Hematopoietic multipotent progenitor cell treated with erythropoietin and hydrocortisone succinate and interleukin-3 and kit ligand, for 8 days (in vitro differentiated cells): ENCODE data around the gene GAPVD1.

ENCODE experiments used
- DNase-seq: peaks from one replicate; pipeline ENCODE4 v3.0.0-alpha.2; 2015

The GAPVD1 gene

DNA sequence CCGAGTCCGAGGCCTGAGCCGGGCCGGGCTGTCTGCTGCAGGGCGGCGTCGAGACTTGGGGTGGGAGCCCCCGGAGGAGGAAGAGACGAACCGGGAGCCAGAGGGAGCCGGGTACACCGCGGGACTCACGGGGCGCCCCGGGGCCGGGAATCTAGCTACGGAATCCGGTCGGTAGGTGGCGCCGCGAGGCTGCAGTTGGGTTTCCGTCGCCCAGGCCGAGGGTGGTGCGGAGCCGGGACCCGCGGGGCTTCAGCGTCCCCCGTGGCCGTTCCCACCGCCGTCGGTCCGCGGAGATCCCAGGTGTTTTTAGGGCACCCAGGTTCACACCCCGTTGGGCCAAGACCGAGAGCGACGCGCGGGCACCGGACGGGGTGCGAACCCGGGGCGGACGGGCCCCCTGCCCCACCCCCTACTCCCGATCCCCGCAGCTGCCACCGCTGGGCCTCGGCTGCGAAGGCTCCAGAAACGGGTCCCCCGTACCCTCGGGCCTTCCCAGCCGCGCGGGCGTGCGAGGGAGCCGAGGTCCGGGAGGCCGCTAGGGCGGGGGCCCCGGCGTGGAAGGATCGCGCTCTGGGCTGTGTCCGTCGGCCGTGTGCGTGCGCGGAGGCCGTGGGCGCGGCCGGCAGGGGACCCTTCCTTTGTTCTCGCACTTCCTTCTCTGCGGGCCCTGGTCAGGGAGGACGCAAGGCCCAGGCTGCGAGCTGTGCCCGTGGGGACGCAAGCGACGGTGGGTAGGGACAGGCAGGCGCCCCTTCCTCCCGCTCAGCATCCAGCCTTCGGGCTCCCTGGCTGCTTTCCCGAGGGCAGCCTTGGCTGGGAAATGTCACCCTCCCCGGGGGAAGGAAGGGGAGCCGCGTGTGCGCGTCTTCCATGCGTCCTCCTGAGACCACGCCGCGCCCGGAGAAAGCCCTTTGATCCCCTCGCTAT is 146.6 kb downstream of the GAPVD1 start:
- peak; percentile 58 for DNase-seq

DNA sequence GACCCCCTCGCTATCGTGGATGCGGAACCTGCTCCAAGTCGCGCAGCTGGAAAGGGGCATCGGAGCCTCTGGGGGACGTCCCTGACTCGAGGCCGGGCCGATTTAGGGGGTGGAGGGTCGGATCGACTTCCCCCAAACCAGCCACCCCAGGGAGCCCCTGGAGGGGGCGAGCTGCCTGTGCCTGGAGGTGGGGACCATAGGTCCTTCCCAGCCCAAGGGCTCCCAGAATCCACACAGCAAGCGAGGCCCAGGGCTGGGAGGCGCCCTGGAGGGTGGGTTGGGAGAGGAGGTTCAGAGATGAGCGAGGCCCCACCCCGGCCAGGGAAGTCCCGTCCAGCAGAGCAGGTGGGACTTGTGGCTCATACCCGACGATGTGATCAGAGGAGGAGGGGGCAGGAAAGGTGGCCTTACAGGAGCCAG is 147.6 kb downstream of the GAPVD1 start:
- peak; percentile 7 for DNase-seq

DNA sequence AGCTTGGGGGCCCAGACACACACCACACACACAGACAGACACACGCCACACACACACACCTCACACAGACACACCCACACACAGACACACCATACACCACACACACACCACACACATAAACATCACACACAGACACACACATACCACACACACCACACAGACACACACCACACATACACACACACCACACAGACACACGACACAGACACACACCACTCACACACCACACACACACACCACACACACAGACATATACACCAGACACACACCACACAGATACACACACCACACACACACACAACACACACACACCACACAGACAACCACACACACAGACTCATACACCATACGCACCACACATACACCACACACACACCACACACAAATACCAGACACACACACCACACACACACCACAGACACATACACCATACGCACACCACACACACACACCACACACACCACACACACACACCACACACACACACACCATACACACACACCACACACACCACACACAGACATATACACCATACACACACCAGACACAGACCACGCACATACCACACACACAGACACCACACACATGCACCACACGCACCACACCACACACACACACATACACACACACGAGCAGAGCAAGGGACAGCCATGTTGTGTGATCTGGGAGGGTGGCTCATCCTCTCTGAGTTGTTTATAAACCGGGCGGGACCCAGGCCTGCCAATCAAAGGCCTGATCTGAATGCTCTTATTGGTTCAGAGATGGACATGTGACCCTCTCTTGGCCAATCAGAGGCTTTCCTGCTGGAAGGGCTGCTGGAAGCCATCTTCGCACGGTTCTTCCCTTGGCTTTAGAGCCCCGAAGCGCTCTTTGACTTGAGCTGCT is 148.3 kb downstream of the GAPVD1 start:
- peak; percentile 73 for DNase-seq

DNA sequence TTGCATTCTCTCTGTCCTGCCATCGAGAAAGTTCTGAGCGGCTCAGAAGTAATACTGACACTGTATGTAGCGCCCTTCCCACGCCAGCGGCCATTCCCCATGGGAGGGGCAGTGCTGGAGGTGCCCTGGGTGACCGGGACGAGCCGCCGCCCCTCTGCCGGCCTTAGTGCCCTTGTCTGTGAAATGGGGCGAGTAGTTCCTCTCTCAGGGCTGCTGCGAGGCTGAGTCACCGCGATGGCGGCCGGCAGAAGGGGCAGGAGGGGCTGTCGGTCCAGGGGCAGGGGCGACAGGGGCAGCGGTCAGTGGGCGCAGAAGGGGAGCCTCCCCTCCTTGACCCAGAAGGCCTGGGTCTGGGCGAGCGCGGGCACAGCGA is 148.9 kb downstream of the GAPVD1 start:
- no peak for DNase-seq

DNA sequence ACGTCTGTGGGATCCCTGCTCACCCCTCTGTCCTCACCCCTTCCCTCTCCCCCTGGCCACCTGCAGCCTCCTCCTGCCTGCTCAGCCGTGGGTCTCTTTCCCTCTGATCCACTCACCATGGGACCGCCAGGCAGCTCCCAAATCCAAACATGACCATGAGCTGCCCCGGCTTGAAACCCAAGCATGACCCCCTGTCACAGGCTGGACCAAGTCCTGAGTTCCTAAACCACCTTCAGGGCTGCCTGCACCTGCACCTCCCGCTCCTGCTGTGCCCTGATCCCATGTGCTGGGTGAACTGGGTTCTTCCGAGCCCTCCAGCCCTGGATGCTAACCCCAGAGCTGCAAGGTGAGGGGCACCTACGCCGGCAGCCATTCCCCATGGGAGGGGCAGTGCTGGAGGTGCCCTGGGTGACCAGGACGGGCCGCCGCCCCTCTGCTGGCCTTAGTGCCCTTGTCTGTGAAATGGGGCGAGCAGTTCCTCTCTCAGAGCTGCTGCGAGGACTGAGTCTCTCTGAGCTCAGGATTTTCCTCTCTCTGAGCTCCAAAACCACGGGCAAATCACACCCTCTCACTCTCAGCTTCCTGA is 149.6 kb downstream of the GAPVD1 start:
- no peak for DNase-seq

DNA sequence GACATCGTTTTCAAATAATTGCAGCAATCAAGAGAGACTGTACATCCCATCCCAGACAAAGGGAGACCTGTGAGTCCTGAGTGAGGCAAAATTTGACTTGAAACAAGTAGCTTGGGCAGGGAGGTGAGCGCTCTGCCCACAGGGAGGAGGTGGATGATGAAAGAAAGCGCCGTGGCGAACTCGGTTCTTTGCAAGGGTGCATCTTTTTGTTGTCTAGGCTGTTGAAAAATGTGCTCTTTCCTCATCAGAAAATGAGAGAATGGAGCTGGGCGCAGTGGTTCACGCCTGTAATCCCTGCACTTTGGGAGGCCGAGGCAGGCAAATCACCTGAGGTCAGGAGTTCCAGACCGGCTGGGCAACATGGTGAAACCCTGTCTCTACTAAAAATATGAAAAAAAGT is 150.5 kb downstream of the GAPVD1 start:
- DNase-seq, result no peak

DNA sequence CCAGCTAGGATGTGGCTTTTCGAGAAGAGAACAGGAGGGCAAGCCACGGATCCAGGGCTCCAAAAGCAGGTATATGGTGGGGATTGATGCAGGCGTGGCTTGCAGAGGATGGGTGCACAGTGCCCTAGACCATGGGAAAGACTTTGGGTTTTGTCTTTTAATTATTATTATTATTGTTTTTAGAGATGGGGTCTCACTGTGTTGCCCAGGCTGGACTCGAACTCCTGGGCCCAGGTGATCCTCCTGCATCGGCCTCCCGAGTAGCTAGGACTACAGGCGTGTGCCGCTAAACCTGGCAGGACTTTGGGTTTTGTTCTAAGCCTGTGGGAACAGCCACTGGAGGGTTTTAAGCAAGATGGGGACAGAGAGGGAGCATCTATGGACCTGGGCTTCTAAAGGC is 152.0 kb downstream of the GAPVD1 start:
- no peak for DNase-seq

DNA sequence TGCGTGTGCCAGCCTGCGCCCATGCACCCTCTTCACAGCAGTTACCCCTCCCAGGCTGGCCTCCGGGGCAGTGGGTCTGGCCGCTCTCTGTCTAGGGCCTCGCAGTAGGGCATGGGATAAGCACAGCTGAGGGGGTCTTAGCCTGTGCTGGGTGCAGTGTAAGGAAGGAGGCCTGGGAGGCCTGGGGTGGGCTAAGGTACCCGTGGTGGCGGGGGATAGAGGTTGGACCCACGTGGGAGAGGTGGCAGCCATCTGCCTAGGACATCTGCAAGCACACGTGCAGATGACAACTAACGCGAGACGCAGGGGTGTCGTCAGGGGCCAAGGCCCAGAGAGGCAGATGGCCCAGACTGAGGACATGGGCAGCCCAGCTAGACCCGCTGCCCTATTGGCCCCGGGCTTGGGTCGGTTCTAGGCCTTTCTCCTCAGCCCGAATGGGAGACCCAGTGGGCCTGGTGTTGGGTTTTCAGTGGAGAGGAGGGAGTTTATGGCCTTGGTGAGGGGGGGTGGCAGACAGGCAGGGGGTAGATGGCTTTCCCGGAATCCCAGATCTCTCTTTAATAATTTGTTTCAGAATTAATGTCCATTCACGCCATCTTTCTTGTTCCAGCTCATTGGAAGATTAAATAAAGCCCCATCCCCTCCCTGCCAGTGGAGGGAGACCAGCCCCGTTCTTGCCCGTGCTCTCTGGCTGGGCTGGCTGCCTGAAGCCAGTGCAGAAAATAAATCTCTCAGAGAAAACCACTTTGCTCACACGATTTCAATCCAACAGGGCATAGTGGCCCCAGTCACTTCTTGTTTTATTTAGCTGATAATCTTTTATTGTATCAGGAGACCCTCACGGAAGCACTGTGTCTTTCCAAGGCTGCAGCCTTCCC is 154.2 kb downstream of the GAPVD1 start:
- no peak for DNase-seq

DNA sequence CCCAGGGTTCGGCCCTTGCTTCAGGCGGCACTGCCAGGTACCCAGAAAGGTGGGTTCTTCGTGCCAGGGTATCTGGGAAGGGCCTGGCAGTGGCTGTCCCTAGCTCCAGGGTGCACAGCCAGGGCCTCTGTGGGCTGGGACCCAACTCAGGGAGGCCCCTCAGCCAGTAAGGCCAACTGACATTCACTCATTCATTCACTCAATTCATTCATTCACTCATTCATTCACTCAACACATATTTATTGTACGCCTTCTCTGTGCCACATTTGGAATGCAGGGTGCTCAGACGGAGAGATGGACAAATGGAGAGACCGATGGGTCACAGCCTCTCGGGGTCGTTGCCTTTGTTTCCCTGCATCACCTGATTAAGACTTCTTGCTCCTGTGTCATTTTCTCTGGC is 154.9 kb downstream of the GAPVD1 start:
- no peak for DNase-seq
